SKM-1 treated with dmso at 0.1 percent for 144 hours (cell line): ENCODE measurements around the gene UBE2J2.
"Not testable (repeated sequence)": the region's sequence is repeated elsewhere in the genome, so short reads cannot be mapped to it uniquely, and the experiment has no call there.

Experiments used
- DNase-seq: peaks from one replicate; lab custom pipeline; 2025; ENCODE audit not compliant: unreplicated experiment; lab: John Stamatoyannopoulos, UW

Gene UBE2J2

GRCh38 chr1:1256956-1257871 lies 16.4 kb downstream of the UBE2J2 start:
- DNase-seq = no peak

DNA sequence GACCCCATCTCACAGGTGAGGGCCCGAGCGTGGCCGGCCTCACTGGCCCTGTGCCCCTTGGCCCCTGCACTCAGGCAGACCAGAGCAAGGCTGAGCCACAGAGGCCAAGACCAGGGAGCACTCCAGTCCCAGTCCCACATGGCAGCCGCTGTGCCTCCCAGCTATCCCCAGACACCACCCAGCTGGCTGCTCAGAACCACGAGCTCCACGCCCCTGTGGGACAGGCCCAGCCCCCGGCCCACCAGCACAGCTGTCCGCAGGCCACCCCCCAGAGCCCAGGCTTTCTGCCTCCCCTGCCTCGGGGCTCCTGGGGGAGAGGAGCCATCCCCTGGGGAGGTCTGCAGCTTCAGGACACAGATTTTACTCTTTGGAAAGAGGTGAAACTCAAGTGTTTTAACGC lies 18.0 kb downstream of the UBE2J2 start:
- DNase-seq = no peak

- DNase-seq = no peak
These were observed 18.6 kb downstream of the UBE2J2 start for GRCh38 chr1:1255078-1255477.

GRCh38 chr1:1254667-1254998 lies 19.0 kb downstream of the UBE2J2 start:
- no peak for DNase-seq

DNA sequence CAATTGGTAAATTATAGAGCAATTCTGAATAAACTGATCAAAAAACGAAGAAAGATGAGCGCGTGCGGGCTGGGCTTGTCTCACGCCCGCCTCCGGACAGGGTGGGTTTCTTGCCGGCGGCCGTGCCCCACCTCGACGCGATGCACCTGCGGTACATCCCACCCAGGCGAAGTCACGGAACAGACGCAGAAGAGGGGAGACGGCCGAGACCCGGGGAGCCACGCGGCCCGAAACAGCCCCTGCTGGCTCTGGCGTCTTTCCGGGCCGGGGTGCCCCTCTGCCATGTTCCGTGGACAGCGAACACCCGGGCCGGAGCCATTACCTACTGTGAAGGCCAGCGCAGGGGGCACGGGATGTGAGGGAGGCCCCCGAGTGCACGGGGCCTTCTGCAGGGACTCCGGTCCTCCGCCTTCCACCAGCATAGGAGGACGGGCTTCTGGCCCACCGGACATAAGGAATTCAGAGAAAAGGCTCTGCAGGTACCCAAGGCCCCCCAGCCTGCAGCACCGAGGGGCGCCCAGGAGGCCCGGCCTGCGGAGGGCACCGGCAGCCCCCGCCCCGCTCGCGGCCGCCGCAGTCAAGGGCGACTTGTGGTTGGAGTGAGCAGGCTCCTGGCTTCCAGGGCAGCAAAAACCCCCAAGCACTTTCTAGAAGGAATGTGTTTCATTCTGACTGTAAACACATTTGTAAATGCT lies 19.5 kb downstream of the UBE2J2 start:
- DNase-seq = no peak

GRCh38 chr1:1253314-1253713 lies 20.3 kb downstream of the UBE2J2 start:
- DNase-seq = no peak

GRCh38 chr1:1250786-1251284 lies 22.8 kb downstream of the UBE2J2 start:
- DNase-seq = no peak

DNA sequence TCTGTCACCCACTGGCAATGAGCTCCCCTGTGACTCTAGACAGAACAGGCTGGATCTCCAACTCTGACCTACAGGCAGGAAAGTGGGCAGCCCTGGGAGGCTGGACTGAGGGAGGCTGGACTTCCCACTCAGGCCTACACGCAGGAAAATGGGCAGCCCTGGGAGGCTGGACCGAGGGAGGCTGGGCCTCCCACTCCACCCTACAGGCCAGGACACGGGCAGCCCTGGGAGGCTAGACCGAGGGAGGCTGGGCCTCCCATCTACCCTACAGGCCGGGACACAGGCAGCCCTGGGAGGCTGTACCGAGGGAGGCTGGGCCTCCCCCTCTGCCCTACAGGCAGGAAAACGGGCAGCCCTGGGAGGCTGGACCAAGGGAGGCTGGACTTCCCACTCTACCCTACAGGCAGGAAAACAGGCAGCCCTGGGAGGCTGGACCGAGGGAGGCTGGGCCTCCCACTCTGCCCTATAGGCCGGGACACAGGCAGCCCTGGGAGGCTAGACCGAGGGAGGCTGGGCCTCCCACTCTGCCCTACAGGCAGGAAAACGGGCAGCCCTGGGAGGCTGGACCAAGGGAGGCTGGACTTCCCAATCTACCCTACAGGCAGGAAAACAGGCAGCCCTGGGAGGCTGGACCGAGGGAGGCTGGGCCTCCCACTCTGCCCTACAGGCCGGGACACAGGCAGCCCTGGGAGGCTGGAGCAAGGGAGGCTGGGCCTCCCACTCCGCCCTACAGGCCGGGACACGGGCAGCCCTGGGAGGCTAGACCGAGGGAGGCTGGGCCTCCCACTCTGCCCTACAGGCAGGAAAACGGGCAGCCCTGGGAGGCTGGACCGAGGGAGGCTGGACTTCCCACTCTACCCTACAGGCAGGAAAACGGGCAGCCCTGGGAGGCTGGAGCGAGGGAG lies 25.4 kb downstream of the UBE2J2 start:
- not testable (repeated sequence) for DNase-seq

GRCh38 chr1:1247341-1247913 lies 26.2 kb downstream of the UBE2J2 start:
- DNase-seq = no peak

GRCh38 chr1:1246577-1247340 lies 26.9 kb downstream of the UBE2J2 start, which contains the start of gene C1QTNF12:
Gene C1QTNF12 (minus strand): TSS chr1:1246722. CDS start chr1:1246690, 32 bp downstream.
- DNase-seq = no peak

DNA sequence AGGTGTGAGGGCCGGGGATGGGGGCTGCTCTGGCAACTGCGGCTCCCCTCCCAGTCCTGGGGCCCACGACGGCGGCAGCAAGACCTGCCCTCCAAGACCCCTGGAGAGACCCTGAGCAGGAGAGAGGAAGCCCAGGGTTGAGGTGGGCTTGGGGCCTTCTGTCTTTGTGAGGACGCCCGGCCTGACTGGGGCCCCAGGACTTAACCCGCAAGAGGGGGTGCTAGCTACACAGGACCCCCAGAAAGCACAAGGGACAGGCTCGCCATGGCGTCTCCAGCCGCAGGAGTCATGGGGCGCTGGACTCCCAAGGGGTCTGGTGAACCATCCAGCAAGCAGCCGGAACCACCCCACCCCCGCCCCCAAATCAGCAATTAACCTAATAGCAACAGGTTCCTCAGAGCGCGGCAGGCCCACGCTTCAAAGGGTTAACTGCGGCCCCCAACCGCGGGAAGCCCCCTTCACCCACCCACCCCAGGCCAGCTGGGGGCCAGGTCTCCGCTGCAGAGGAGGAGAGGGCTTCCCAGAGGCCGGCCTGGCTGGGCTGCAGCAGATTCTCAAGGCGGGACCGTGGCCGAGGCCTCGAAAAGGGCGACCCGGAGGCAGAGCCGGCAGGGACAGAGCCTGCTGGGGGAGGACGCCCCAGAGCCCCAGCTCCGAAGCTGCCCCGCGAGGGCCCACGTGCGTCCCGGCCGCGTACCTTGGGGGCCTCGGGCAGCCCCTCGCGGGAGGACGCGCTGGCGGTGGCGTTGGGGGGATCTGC lies 27.7 kb downstream of the UBE2J2 start:
- no peak for DNase-seq

- DNase-seq = no peak
These were observed 28.4 kb downstream of the UBE2J2 start for GRCh38 chr1:1245178-1245816.

DNA sequence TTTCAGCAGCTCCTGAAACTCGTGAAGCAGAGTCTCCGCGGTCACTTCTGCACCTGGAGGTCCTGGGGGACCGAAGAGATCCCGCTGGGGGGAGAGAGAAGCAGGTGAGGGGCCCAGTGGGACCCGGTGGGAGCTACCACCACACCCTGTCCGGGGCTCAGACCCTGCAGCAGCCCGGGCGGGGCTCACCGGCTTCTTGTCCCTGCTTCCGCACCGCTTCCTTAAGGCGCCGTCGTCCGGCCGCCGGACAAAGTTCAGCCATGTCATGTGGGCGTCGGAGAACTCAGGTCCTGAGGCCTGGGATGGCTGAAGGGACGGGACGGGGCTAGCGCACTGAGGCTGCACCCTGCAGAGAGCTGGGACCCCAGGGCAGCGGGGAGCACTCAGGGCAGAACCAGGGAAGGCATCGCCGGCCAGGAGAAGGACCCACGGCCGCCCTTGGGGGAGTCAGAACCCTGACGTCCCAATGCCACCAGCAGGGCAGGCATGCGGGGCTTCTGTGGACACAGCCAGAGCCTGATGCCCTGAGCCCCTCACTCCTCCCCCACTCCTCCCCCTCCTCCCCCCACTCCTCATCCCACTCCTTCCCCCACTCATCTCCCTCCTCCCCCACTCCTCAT lies 29.4 kb downstream of the UBE2J2 start:
- DNase-seq = no peak

DNA sequence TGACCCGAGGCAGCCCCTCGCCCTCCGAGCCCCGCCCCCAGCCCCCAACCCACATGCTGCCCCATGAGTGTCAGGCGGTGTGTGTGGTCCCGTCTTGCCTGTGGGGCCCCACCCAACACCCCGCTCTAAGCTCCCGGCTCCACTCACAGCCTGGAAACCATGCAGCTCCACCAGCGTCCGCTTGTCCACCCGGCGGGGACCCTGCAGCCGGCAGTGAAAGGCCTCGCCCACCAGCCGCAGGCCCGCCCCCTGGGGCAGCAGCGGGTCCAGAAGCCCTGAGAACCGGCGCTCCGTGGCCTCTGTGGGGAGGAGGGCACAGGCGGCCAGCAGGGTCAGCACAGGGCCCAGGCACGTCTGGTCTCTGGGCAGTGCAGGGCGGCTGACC lies 29.9 kb downstream of the UBE2J2 start:
- no peak for DNase-seq

GRCh38 chr1:1243266-1243660 lies 30.4 kb downstream of the UBE2J2 start:
- DNase-seq = no peak

GRCh38 chr1:1242461-1243265 lies 31.0 kb downstream of the UBE2J2 start:
- DNase-seq = no peak

DNA sequence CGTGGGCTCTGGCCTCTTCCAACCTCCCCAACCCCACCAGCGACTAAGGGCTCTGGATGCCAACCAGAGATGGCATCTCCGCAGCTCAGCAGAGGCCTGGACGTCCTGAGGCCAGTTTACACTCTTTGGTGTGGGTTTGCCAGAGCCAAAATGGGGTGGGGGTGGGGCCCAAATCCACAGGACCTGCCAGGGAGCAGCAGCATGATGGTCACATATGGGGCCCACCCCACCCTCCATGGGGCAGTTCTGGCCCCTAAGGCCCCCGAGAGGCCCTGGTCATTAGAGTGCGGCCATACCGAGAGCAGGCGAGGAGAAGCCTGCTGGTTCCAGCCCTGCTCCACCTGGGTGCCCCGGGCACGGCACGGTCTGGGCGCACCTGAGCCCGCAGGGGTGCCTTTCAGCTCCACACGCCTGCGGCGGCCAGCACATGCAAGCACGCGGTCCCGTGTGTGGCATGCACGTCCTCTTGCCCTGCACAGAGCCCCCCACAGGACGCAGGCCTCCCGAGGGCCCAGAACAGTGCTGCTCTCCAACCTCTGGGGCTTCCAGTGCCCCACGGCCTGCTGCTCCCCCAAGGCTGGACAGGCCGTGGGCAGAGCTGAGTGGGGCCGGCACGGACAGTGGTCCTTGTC lies 31.9 kb downstream of the UBE2J2 start:
- no peak for DNase-seq
